Esophagus muscularis mucosa (tissue), 4 donors: ENCODE results near the gene FYB1. TPM values are rescaled to one million over a fixed set of nuclear protein-coding genes. Genes with fewer than 3 reads are reported as not detected.

Experiments
- DNase-seq: peaks from one replicate; pipeline ENCODE4 v3.0.0-alpha.2; 2017; ENCODE audit errors: extremely low spot score
- H3K27ac ChIP-seq, 4 donors: fragments of 200-600 bp; sonication (generic); replicated peaks in 1 of 4; 1 replicate in 3 of 4; 2 replicates in 1 of 4; pipeline ENCODE4 v1.5.1; 2016 to 2019; ENCODE audit warnings: mild to moderate bottlenecking in 1 of 4
- H3K27me3 ChIP-seq, 4 donors: fragments of 200-600 bp; sonication (generic); one replicate each; pipeline versions ENCODE4 v1.5.1 to v1.6.0; 2016 to 2019
- H3K36me3 ChIP-seq, 4 donors: fragments of 200-600 bp; sonication (generic); one replicate each; pipeline ENCODE4 v1.5.1; 2016 to 2019
- H3K4me1 ChIP-seq, 4 donors: fragments of 200-600 bp; sonication (generic); one replicate each; pipeline ENCODE4 v1.5.1; 2016 to 2019
- H3K4me3 ChIP-seq, 4 donors: fragments of 200-600 bp; sonication (generic); 1 replicate in 2 of 4; 2 replicates in 2 of 4; pipeline ENCODE4 v1.5.1; 2016 to 2019; ENCODE audit warnings: mild to moderate bottlenecking in 4 of 4, moderate library complexity in 1 of 4
- H3K9me3 ChIP-seq, 4 donors: fragments of 200-600 bp; sonication (generic); 1 replicate in 3 of 4; 2 replicates in 1 of 4; pipeline ENCODE4 v1.5.1; 2016 to 2019
- EP300 ChIP-seq: sonication (generic); formaldehyde crosslinking; IDR thresholded peaks from one replicate; pipeline ENCODE4 v1.6.1; 2017; ENCODE audit warnings: antibody characterized with exemption
- POLR2A ChIP-seq: fragments of 450-650 bp; IDR thresholded peaks from one replicate; pipeline ENCODE4 v1.6.1; 2017; ENCODE audit warnings: antibody characterized with exemption, moderate library complexity, mild to moderate bottlenecking, low read depth
- POLR2AphosphoS5 ChIP-seq, 2 donors: sonication (generic); formaldehyde crosslinking; IDR thresholded peaks; one replicate each; pipeline ENCODE4 v1.6.1; 2017; ENCODE audit warnings: antibody characterized with exemption in 2 of 2
- WGBS: methylation state at CpG from one replicate; pipeline ENCODE4 v1.1.5; 2018; 5-methylcytosine and 5-hydroxymethylcytosine counted together
- intact Hi-C: fragments of 100-400 bp; cut with DNase I; formaldehyde crosslinking; loops from one replicate; pipeline ENCODE4 v1.15.1; 2023
- total RNA-seq, 4 donors: library from RNA; depleted of rRNA; stranded (reverse); fragments of >200 nt; gene quantifications; one replicate each; pipeline versions ENCODE4 v1.1.0 to v1.2.1, GENCODE V29; 2016
- TF ChIP-seq, protein P1 (sequence below), 3 experiments: fragments of 200-600 bp in 2 of 3; fragments of 450-650 bp in 1 of 3; sonication (generic) in 2 of 3; IDR thresholded peaks; one replicate each; pipeline ENCODE4 v1.5.1; 2017 to 2019; ENCODE audit warnings: antibody characterized with exemption in 3 of 3, mild to moderate bottlenecking in 2 of 3, moderate library complexity in 1 of 3

Gene FYB1
- total RNA-seq, 4 donors from 2014 or later, result 3.2 to 12.9 (median 3.9) TPM

- DNase-seq, result no peak
- intact Hi-C loops, result no loop called here
- Histone ChIP-seq H3K27ac (no peak overlapping the region), H3K27me3 (no peaks in the 10 kb centered on the region), H3K36me3 (no peaks in the 10 kb centered on the region), H3K9me3 (no peaks in the 10 kb centered on the region), H3K4me1 (peaks cover 0 to 13% (median 3%) of the 10 kb centered on the region in 4 donors), H3K4me3 (no peak overlapping the region)
- TF ChIP-seq, protein P1, sequence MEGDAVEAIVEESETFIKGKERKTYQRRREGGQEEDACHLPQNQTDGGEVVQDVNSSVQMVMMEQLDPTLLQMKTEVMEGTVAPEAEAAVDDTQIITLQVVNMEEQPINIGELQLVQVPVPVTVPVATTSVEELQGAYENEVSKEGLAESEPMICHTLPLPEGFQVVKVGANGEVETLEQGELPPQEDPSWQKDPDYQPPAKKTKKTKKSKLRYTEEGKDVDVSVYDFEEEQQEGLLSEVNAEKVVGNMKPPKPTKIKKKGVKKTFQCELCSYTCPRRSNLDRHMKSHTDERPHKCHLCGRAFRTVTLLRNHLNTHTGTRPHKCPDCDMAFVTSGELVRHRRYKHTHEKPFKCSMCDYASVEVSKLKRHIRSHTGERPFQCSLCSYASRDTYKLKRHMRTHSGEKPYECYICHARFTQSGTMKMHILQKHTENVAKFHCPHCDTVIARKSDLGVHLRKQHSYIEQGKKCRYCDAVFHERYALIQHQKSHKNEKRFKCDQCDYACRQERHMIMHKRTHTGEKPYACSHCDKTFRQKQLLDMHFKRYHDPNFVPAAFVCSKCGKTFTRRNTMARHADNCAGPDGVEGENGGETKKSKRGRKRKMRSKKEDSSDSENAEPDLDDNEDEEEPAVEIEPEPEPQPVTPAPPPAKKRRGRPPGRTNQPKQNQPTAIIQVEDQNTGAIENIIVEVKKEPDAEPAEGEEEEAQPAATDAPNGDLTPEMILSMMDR (IDR thresholded peaks at IDR 0.05), result no peak
- TF ChIP-seq EP300 (no peak), POLR2A (no peak), POLR2AphosphoS5 (IDR thresholded peaks at IDR 0.05) (no peak)
- 89% methylated on average over 3 of the region's 3 CpGs for WGBS
These were observed 136.4 kb downstream of the FYB1 start for GRCh38 chr5:39082995-39083394.

GRCh38 chr5:39080597-39081204 lies 138.7 kb downstream of the FYB1 start:
- Histone ChIP-seq H3K27me3 (no peaks in the 10 kb centered on the region), H3K27ac (no peak overlapping the region), H3K4me1 (peaks cover 4 to 30% (median 24%) of the 10 kb centered on the region in 4 donors), H3K9me3 (no peaks in the 10 kb centered on the region), H3K4me3 (no peak overlapping the region), H3K36me3 (no peaks in the 10 kb centered on the region)
- intact Hi-C loops, result loop anchor here (2.0 kb wide), 1 partner anchor 88 kb away; no protein-coding TSS in a partner anchor
- WGBS, result 4% methylated on average over 3 of the region's 3 CpGs
- no peak for DNase-seq
- TF ChIP-seq POLR2AphosphoS5 (IDR thresholded peaks at IDR 0.05), result peak in 1 of 2 donors; percentile 48
- no peak for TF ChIP-seq EP300
- TF ChIP-seq POLR2A, result no peak
- TF ChIP-seq, protein P1 (IDR thresholded peaks at IDR 0.05), result peak; percentile 86 to 93 (median 87)

DNA sequence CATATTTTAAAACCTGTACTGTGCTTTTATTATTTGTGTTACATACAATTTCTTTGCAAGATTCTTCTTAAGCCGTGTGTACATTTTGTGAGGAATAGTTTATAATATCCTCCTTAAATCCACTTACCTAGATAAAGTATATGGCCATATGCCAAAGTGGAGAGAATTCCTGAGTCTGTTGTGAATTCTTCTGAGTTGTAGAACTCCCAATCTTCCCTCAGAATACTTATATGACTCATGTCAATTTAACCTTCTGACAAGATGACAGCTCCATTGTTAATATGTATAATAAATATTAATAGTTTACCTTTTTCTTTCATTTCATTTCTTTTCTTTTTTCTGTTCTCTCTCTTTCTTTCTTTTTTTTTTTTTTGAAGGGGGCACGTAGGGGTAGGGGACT lies 139.2 kb downstream of the FYB1 start:
- Histone ChIP-seq H3K36me3 (no peaks in the 10 kb centered on the region), H3K27me3 (no peaks in the 10 kb centered on the region), H3K4me1 (peaks cover 6 to 35% (median 29%) of the 10 kb centered on the region in 4 donors), H3K27ac (no peak overlapping the region), H3K9me3 (no peaks in the 10 kb centered on the region), H3K4me3 (no peak overlapping the region)
- TF ChIP-seq POLR2AphosphoS5 (IDR thresholded peaks at IDR 0.05), result no peak
- TF ChIP-seq, protein P1 (IDR thresholded peaks at IDR 0.05), result no peak
- TF ChIP-seq EP300, result no peak
- no peak for TF ChIP-seq POLR2A
- 62% methylated on average over 2 of the region's 2 CpGs for WGBS
- intact Hi-C loops, result loop anchor here (2.0 kb wide), 1 partner anchor 87 kb away; no protein-coding TSS in a partner anchor
- no peak for DNase-seq

- WGBS, result 66% methylated on average over 2 of the region's 2 CpGs
- TF ChIP-seq POLR2AphosphoS5 (IDR thresholded peaks at IDR 0.05) (no peak), POLR2A (no peak), EP300 (no peak)
- TF ChIP-seq, protein P1 (IDR thresholded peaks at IDR 0.05), result no peak
- Histone ChIP-seq H3K4me1 (peaks cover 6 to 35% (median 30%) of the 10 kb centered on the region in 4 donors), H3K4me3 (no peak overlapping the region), H3K9me3 (no peaks in the 10 kb centered on the region), H3K36me3 (no peaks in the 10 kb centered on the region), H3K27ac (no peak overlapping the region), H3K27me3 (no peaks in the 10 kb centered on the region)
- intact Hi-C loops, result loop anchor here (5.0 to 10.0 kb wide), 2 partner anchors 72 to 234 kb away; partner anchors contain the start of gene OSMR
- no peak for DNase-seq
These were observed 140.2 kb downstream of the FYB1 start for GRCh38 chr5:39079147-39079546.
